Endothelial cell of umbilical vein (primary cell): ENCODE results near the gene CCDC80. TPM values are rescaled to one million over a fixed set of nuclear protein-coding genes. Genes with fewer than 3 reads are reported as not detected.

Experiments
- BruUV-seq: library from RNA; stranded (reverse); fragments of 400-500 nt; replicated peaks from 2 replicates; lab custom pipeline; 2021; lab: Mats Ljungman, UMichigan
- CTCF ChIA-PET: fragments of 300-600, 350-600 bp; sonication (Branson Sonifier 250); formaldehyde crosslinking; loops from one replicate; lab custom pipeline; 2021; ENCODE audit warnings: antibody characterized with exemption, inconsistent platforms; lab: Charles Lee
- POLR2A ChIA-PET: fragments of 300-600, 350-600 bp; sonication (Branson Sonifier 250); formaldehyde crosslinking; loops from one replicate; lab custom pipeline; 2021; ENCODE audit warnings: antibody characterized with exemption, inconsistent platforms; lab: Charles Lee
- DNase-seq: peaks from one replicate; pipeline ENCODE4 v3.0.0-alpha.2; 2011; ENCODE audit warnings: low read depth, low spot score
- FAIRE-seq: peaks from 2 replicates; lab custom pipeline; 2011; peaks lifted over from hg19 to GRCh38; lab: Jason Lieb, UNC
- H2AFZ ChIP-seq: 2 replicates; pipeline ENCODE4 v1.6.0; 2012; ENCODE audit warnings: low read depth, low read length, control low read depth, inconsistent platforms
- H3K27ac ChIP-seq: 2 replicates; pipeline ENCODE4 v1.5.1; 2011; ENCODE audit warnings: low read depth, mild to moderate bottlenecking, control low read depth, low read length, moderate library complexity; ENCODE audit not compliant: insufficient read depth
- H3K27me3 ChIP-seq, 2 experiments: 2 replicates each; pipeline versions ENCODE4 v1.6.0 to v1.6.1; 2011; ENCODE audit warnings: low read length in 2 of 2, mixed read lengths in 1 of 2; ENCODE audit not compliant: control insufficient read depth in 2 of 2, insufficient read depth in 2 of 2
- H3K36me3 ChIP-seq, 2 experiments: 2 replicates in 1 of 2; 3 replicates in 1 of 2; pipeline ENCODE4 v1.5.1; 2011; ENCODE audit warnings: low read length in 2 of 2, mild to moderate bottlenecking in 1 of 2, moderate library complexity in 1 of 2; ENCODE audit not compliant: control insufficient read depth in 2 of 2, insufficient read depth in 2 of 2; ENCODE audit errors: extremely low read depth in 1 of 2
- H3K4me1 ChIP-seq: 3 replicates; pipeline ENCODE4 v1.5.1; 2011; ENCODE audit warnings: mild to moderate bottlenecking, low read length; ENCODE audit not compliant: control insufficient read depth, insufficient read depth; ENCODE audit errors: extremely low read depth
- H3K4me2 ChIP-seq: 2 replicates; pipeline ENCODE4 v1.6.1; 2011; ENCODE audit warnings: low read length, control low read depth, mixed read lengths; ENCODE audit not compliant: insufficient read depth
- H3K4me3 ChIP-seq, 3 experiments: fragments of 200-600 bp in 1 of 3; sonication (generic), shearing (Covaris generic) in 1 of 3; replicated peaks in 1 of 3; 2 replicates each; pipeline ENCODE4 v1.5.1; 2011 to 2016; ENCODE audit warnings: control low read depth in 3 of 3, low read length in 3 of 3, mild to moderate bottlenecking in 2 of 3, inconsistent platforms in 1 of 3, low read depth in 1 of 3, moderate library complexity in 1 of 3; ENCODE audit not compliant: insufficient read depth in 1 of 3
- H3K79me2 ChIP-seq: 2 replicates; pipeline ENCODE4 v1.6.0; 2012; ENCODE audit warnings: low read length, inconsistent platforms; ENCODE audit not compliant: control insufficient read depth, insufficient read depth
- H3K9ac ChIP-seq: replicated peaks from 2 replicates; pipeline ENCODE3; 2011; ENCODE audit warnings: low read length, control low read depth; ENCODE audit not compliant: insufficient read depth; ENCODE audit errors: extremely low read depth
- H3K9me1 ChIP-seq: replicated peaks from 3 replicates; pipeline ENCODE4 v1.6.0; 2011; ENCODE audit warnings: mild to moderate bottlenecking, low read length; ENCODE audit not compliant: control insufficient read depth, insufficient read depth; ENCODE audit errors: extremely low read depth
- H3K9me3 ChIP-seq: replicated peaks from 2 replicates; pipeline ENCODE4 v1.5.1; 2012; ENCODE audit warnings: low read length, inconsistent platforms; ENCODE audit not compliant: control insufficient read depth, insufficient read depth
- H4K20me1 ChIP-seq: replicated peaks from 2 replicates; pipeline ENCODE3; 2011; ENCODE audit warnings: mild to moderate bottlenecking, low read length; ENCODE audit not compliant: control insufficient read depth, insufficient read depth; ENCODE audit errors: extremely low read depth
- EZH2 ChIP-seq: IDR thresholded peaks from 2 replicates; pipeline ENCODE4 v1.6.1; 2012; ENCODE audit warnings: borderline replicate concordance, low read depth, mild to moderate bottlenecking, moderate library complexity, low read length, inconsistent platforms; ENCODE audit not compliant: severe bottlenecking
- FOS ChIP-seq: IDR thresholded peaks from 2 replicates; pipeline ENCODE4 v1.6.1; 2011; ENCODE audit warnings: mild to moderate bottlenecking, low read length, moderate library complexity, borderline replicate concordance; ENCODE audit not compliant: insufficient read depth
- GATA2 ChIP-seq: IDR thresholded peaks from 2 replicates; pipeline ENCODE4 v1.7.0; 2011; ENCODE audit warnings: low read depth, mild to moderate bottlenecking, moderate library complexity, mixed read lengths, low read length; ENCODE audit not compliant: insufficient read length, insufficient read depth
- JUN ChIP-seq: IDR thresholded peaks from 2 replicates; pipeline ENCODE4 v1.6.1; 2011; ENCODE audit warnings: borderline replicate concordance, low read depth; ENCODE audit not compliant: insufficient read length, insufficient read depth
- MYC ChIP-seq: IDR thresholded peaks from one replicate; pipeline ENCODE4 v1.6.1; 2011; ENCODE audit warnings: mild to moderate bottlenecking, low read depth, low read length
- POLR2A ChIP-seq: IDR thresholded peaks from 2 replicates; pipeline ENCODE4 v1.6.1; 2012; ENCODE audit warnings: low read depth, mild to moderate bottlenecking, control low read depth, low read length
- POLR2AphosphoS5 ChIP-seq: IDR thresholded peaks from 2 replicates; pipeline ENCODE4 v1.6.1; 2012; ENCODE audit warnings: low read depth, mild to moderate bottlenecking, control low read depth, low read length, moderate library complexity; ENCODE audit not compliant: insufficient read depth
- dilution Hi-C: fragments of 300-500 bp; cut with MboI; formaldehyde crosslinking; loops from one replicate; pipeline ENCODE4 v1.15.0; 2019; ENCODE audit warnings: low sequenced_read_pairs; ENCODE audit not compliant: extremely low pct_ligation_motif_present
- intact Hi-C: fragments of 100-400 bp; cut with micrococcal nuclease; formaldehyde crosslinking; loops from one replicate; pipeline ENCODE4 v1.10.0; 2022
- polyA plus RNA-seq, 4 experiments: library from polyadenylated mRNA; depleted of rRNA in 3 of 4; stranded (reverse) in 3 of 4; unstranded in 1 of 4; fragments of >200 nt; gene quantifications; 2 replicates each; pipeline versions ENCODE4 v1.2.1 to v1.2.3, GENCODE V29; 2011 to 2012; ENCODE audit warnings: missing spikeins in 1 of 4
- total RNA-seq: library from RNA; stranded (reverse); gene quantifications from 2 replicates; pipeline ENCODE4 v1.2.3, GENCODE V29; 2021
- TF ChIP-seq, protein P1 (sequence below): IDR thresholded peaks from 2 replicates; pipeline ENCODE4 v1.6.1; 2011; ENCODE audit not compliant: insufficient read depth, insufficient read length

The CCDC80 gene
- total and polyA plus RNA-seq, 2 donors (not counting 3 experiments of a cell fraction or from before 2014, with no cell fraction given) = 28.4 to 77.2 TPM

DNA sequence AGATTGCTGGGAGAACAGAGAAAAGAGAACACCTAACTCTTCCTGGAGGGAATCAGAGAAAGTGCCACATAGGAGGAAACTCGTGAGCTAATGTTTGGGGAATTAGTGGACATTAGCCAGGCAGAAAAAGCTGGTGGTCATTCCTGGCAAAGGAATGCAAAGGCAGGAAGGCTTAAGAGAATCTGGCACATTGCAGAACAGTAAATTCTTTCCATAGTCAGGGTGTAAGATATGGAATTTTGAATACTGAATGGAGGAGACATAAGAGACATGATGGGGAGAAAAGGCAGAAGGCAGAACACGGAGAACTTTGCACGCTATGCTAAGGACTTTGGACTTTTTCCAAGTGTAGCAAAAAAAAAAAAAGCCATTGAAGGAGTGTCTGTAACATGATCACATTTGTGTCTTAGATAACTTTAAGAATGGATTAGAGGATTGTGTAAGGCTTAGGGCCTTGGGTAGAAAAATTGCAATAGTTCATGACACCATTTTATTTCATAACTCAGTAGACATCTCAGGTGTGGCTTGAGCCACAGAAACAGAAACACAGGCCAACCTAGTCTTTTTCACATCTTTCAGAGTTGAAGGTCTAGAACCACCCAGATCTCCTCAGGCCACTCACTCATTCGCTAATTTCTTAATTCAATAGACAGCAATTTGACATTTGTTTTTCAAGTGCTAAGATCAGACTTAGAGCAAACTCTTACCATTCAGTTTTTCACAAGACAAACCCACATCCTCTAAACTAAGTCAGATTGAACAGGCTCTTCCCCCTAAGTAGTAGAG, 31.2 kb upstream of the CCDC80 start:
- intact Hi-C loops (no loop called here), dilution Hi-C loops (no loop called here)
- TF ChIP-seq JUN (no peak), FOS (peak; percentile 4)
- TF ChIP-seq, protein P1, sequence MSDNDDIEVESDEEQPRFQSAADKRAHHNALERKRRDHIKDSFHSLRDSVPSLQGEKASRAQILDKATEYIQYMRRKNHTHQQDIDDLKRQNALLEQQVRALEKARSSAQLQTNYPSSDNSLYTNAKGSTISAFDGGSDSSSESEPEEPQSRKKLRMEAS = no peak
- CTCF ChIA-PET = interaction anchor here (0.8 kb wide), 1 partner anchor 18 kb away, joined by 4 read pairs; no protein-coding TSS in a partner anchor
- H3K9me1 ChIP-seq = no peaks in the 10 kb centered on the region
- peaks cover 10% of the 10 kb centered on the region for H3K4me1 ChIP-seq
- BruUV-seq = no TSS peak
- POLR2A ChIA-PET = no interaction called here
- H3K4me3 ChIP-seq = no peak overlapping the region
- H3K27ac ChIP-seq = peak overlapping the region; percentile 12
- H3K27me3 ChIP-seq = no peaks in the 10 kb centered on the region
- H2AFZ ChIP-seq = peak overlapping the region; percentile 9
- no peaks in the 10 kb centered on the region for H3K79me2 ChIP-seq
- no peaks in the 10 kb centered on the region for H3K36me3 ChIP-seq
- DNase-seq (peak; percentile 64), FAIRE-seq (peak; percentile 62)
- no peaks in the 10 kb centered on the region for H4K20me1 ChIP-seq
- no peaks in the 10 kb centered on the region for H3K9me3 ChIP-seq
- H3K4me2 ChIP-seq = no peak overlapping the region
- no peak overlapping the region for H3K9ac ChIP-seq

DNA sequence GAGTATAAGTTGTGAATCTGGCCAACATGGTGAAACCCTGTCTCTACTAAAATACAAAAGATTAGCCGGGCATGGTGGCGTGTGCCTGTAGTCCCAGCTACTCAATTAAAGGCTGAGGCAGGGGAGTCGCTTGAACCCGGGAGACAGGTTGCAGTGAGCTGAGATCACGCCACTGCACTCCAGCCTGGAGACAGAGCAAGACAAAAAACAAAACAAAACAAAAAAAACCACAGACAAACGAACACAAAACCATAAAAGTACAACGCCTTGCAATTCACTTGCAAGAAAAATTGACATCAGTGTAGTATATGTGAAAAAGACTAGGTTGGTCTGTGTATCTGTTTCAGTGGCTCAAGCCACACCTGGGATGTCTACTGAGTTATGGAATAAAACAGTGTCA, 29.9 kb upstream of the CCDC80 start:
- no peak overlapping the region for H3K4me3 ChIP-seq
- H4K20me1 ChIP-seq = no peaks in the 10 kb centered on the region
- no peak for TF ChIP-seq EZH2
- no peak for TF ChIP-seq MYC
- no peak for TF ChIP-seq POLR2AphosphoS5
- no peak for TF ChIP-seq JUN
- no peak for TF ChIP-seq GATA2
- no peak for TF ChIP-seq POLR2A
- H3K79me2 ChIP-seq = no peaks in the 10 kb centered on the region
- no peaks in the 10 kb centered on the region for H3K9me3 ChIP-seq
- no peak overlapping the region for H2AFZ ChIP-seq
- DNase-seq (no peak), FAIRE-seq (no peak)
- intact Hi-C loops (no loop called here), dilution Hi-C loops (no loop called here)
- no peaks in the 10 kb centered on the region for H3K27me3 ChIP-seq
- no TSS peak for BruUV-seq
- H3K4me1 ChIP-seq = no peaks in the 10 kb centered on the region
- no peaks in the 10 kb centered on the region for H3K36me3 ChIP-seq
- no peak overlapping the region for H3K27ac ChIP-seq
- ChIA-PET POLR2A (no interaction called here), CTCF (no interaction called here)
- no peak overlapping the region for H3K9ac ChIP-seq
- no peak overlapping the region for H3K4me2 ChIP-seq
- H3K9me1 ChIP-seq = no peaks in the 10 kb centered on the region
